ENCODE data around the gene OMG.

DNA sequence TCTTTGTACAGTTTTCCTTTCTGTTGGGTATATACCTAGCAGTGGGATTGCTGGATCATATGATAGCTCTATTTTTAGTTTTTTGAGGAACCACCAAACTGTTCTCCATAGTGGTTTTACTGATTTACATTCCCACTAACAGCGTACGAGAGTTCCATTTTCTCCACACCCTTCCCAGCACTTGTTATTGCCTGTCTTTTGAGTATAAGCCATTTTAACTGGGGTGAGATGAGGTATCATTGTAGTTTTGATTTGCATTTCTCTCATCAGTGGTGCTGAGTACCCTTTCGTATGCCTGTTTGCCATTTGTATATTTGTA lies 17.7 kb upstream of the OMG start:
- no peak for TF ChIP-seq POLR2A (IDR thresholded peaks at IDR 0.05)
- TF ChIP-seq, protein P1, sequence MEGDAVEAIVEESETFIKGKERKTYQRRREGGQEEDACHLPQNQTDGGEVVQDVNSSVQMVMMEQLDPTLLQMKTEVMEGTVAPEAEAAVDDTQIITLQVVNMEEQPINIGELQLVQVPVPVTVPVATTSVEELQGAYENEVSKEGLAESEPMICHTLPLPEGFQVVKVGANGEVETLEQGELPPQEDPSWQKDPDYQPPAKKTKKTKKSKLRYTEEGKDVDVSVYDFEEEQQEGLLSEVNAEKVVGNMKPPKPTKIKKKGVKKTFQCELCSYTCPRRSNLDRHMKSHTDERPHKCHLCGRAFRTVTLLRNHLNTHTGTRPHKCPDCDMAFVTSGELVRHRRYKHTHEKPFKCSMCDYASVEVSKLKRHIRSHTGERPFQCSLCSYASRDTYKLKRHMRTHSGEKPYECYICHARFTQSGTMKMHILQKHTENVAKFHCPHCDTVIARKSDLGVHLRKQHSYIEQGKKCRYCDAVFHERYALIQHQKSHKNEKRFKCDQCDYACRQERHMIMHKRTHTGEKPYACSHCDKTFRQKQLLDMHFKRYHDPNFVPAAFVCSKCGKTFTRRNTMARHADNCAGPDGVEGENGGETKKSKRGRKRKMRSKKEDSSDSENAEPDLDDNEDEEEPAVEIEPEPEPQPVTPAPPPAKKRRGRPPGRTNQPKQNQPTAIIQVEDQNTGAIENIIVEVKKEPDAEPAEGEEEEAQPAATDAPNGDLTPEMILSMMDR (IDR thresholded peaks at IDR 0.05), result no peak

Measured in testis (tissue), 2 donors.